HepG2 (cell line): ENCODE data around the gene DBN1. TPM values are rescaled to one million over a fixed set of nuclear protein-coding genes. Genes with fewer than 3 reads are reported as not detected.

ENCODE experiments used
- AGO1 ChIP-seq: fragments of 200-400 bp; formaldehyde crosslinking; IDR thresholded peaks from 2 replicates; pipeline ENCODE4 v1.6.1; 2017; ENCODE audit warnings: mild to moderate bottlenecking, low read depth, low read length, moderate library complexity; ENCODE audit not compliant: poor library complexity, severe bottlenecking
- BHLHE40 ChIP-seq: IDR thresholded peaks from 2 replicates; pipeline ENCODE4 v1.6.1; 2011; ENCODE audit warnings: low read length, improper control_type of control experiment
- JUND ChIP-seq: sonication (generic); formaldehyde crosslinking; IDR thresholded peaks from 2 replicates; pipeline ENCODE4 v1.8.0; 2022; ENCODE audit warnings: mild to moderate bottlenecking, missing genetic modification reagents
- NFRKB ChIP-seq: fragments of 450-650 bp; IDR thresholded peaks from 2 replicates; pipeline ENCODE4 v1.6.1; 2017
- NRL ChIP-seq: sonication (generic); formaldehyde crosslinking; IDR thresholded peaks from 2 replicates; pipeline ENCODE4 v1.5.0; 2020; ENCODE audit warnings: missing genetic modification reagents, mild to moderate bottlenecking, moderate library complexity, borderline replicate concordance
- SUZ12 ChIP-seq: fragments of 150-350 bp; IDR thresholded peaks from 2 replicates; pipeline ENCODE4 v1.6.1; 2014; ENCODE audit warnings: low read depth, low read length
- THAP7 ChIP-seq: sonication (generic); formaldehyde crosslinking; IDR thresholded peaks from 2 replicates; pipeline ENCODE4 v1.8.1; 2023; ENCODE audit warnings: mild to moderate bottlenecking, missing genetic modification reagents
- ZNF160 ChIP-seq: sonication (generic); formaldehyde crosslinking; IDR thresholded peaks from 2 replicates; pipeline ENCODE4 v1.8.0; 2022; ENCODE audit warnings: mild to moderate bottlenecking, inconsistent platforms, missing genetic modification reagents
- ZNF234 ChIP-seq: sonication (generic); formaldehyde crosslinking; conservative IDR thresholded peaks from 2 replicates; pipeline ENCODE4 v1.5.1; 2020; ENCODE audit warnings: mild to moderate bottlenecking, missing genetic modification reagents
- ZNF674 ChIP-seq: sonication (generic); formaldehyde crosslinking; IDR thresholded peaks from 2 replicates; pipeline ENCODE4 v1.5.0; 2020; ENCODE audit warnings: low read depth, mild to moderate bottlenecking, missing genetic modification reagents
- ZNF709 ChIP-seq: sonication (generic); formaldehyde crosslinking; IDR thresholded peaks from 2 replicates; pipeline ENCODE4 v1.5.0; 2020; ENCODE audit warnings: mild to moderate bottlenecking, missing genetic modification reagents
- polyA plus RNA-seq, 8 experiments: library from polyadenylated mRNA; depleted of rRNA in 3 of 8; stranded (reverse) in 7 of 8; unstranded in 1 of 8; fragments of >200 nt; fragmentation: Illumina TruSeq in 4 of 8; extraction: Trizol in 4 of 8; gene quantifications; 2 replicates each; pipeline versions ENCODE4 v1.2.1 to v1.2.3, GENCODE V29; 2011 to 2016; ENCODE audit warnings: low read depth in 4 of 8, missing spikeins in 1 of 8, mixed read lengths in 1 of 8; ENCODE audit not compliant: insufficient read depth in 1 of 8
- total RNA-seq, 5 experiments: library from RNA; depleted of rRNA; stranded (reverse); fragments of >200 nt; fragmentation: Illumina TruSeq; extraction: Trizol; gene quantifications; 2 replicates each; pipeline ENCODE4 v1.2.3, GENCODE V29; 2016; ENCODE audit warnings: low read depth in 1 of 5
- TF ChIP-seq, protein P1 (sequence below): sonication (generic); formaldehyde crosslinking; conservative IDR thresholded peaks from 2 replicates; pipeline ENCODE4 v1.4.0; 2020; ENCODE audit warnings: mild to moderate bottlenecking, missing genetic modification reagents, moderate library complexity
- TF ChIP-seq, protein P2 (sequence below), 2 experiments: sonication (generic) in 1 of 2; formaldehyde crosslinking in 1 of 2; IDR thresholded peaks; 2 replicates each; pipeline versions ENCODE4 v1.4.0 to v1.6.1; 2016 to 2020; ENCODE audit warnings: borderline replicate concordance in 1 of 2, low read depth in 1 of 2, mild to moderate bottlenecking in 1 of 2, missing genetic modification reagents in 1 of 2

DBN1 gene
- total and polyA plus RNA-seq, 2 of the 13 experiments (the other 11 are each of a cell fraction or from before 2014, with no cell fraction given): 27.0 to 37.3 TPM

- TF ChIP-seq, protein P1, sequence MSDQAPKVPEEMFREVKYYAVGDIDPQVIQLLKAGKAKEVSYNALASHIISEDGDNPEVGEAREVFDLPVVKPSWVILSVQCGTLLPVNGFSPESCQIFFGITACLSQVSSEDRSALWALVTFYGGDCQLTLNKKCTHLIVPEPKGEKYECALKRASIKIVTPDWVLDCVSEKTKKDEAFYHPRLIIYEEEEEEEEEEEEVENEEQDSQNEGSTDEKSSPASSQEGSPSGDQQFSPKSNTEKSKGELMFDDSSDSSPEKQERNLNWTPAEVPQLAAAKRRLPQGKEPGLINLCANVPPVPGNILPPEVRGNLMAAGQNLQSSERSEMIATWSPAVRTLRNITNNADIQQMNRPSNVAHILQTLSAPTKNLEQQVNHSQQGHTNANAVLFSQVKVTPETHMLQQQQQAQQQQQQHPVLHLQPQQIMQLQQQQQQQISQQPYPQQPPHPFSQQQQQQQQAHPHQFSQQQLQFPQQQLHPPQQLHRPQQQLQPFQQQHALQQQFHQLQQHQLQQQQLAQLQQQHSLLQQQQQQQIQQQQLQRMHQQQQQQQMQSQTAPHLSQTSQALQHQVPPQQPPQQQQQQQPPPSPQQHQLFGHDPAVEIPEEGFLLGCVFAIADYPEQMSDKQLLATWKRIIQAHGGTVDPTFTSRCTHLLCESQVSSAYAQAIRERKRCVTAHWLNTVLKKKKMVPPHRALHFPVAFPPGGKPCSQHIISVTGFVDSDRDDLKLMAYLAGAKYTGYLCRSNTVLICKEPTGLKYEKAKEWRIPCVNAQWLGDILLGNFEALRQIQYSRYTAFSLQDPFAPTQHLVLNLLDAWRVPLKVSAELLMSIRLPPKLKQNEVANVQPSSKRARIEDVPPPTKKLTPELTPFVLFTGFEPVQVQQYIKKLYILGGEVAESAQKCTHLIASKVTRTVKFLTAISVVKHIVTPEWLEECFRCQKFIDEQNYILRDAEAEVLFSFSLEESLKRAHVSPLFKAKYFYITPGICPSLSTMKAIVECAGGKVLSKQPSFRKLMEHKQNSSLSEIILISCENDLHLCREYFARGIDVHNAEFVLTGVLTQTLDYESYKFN (CRISPR knock-in tag): peak; percentile 44
- peak; percentile 85 for TF ChIP-seq AGO1
- no peak for TF ChIP-seq ZNF160 (CRISPR knock-in tag)
- no peak for TF ChIP-seq ZNF234
- TF ChIP-seq SUZ12: no peak
- 0 out of 2 replicates have a peak, but pooled peaks have one; percentile 24 for TF ChIP-seq ZNF709 (CRISPR knock-in tag)
- TF ChIP-seq JUND: peak; percentile 76; the same call in 1 of the 2 replicates
- TF ChIP-seq ZNF674 (CRISPR knock-in tag): no peak
- peak; percentile 85 for TF ChIP-seq BHLHE40
- TF ChIP-seq NFRKB: no peak
- TF ChIP-seq THAP7 (CRISPR knock-in tag): peak; percentile 53; the same call in 1 of the 2 replicates
- TF ChIP-seq, protein P2, sequence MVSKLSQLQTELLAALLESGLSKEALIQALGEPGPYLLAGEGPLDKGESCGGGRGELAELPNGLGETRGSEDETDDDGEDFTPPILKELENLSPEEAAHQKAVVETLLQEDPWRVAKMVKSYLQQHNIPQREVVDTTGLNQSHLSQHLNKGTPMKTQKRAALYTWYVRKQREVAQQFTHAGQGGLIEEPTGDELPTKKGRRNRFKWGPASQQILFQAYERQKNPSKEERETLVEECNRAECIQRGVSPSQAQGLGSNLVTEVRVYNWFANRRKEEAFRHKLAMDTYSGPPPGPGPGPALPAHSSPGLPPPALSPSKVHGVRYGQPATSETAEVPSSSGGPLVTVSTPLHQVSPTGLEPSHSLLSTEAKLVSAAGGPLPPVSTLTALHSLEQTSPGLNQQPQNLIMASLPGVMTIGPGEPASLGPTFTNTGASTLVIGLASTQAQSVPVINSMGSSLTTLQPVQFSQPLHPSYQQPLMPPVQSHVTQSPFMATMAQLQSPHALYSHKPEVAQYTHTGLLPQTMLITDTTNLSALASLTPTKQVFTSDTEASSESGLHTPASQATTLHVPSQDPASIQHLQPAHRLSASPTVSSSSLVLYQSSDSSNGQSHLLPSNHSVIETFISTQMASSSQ (IDR thresholded peaks at IDR 0.05; ENCODE audit: low read depth): no peak
- TF ChIP-seq, protein P2 (CRISPR knock-in tag; IDR thresholded peaks at IDR 0.05; ENCODE audit: borderline replicate concordance): peak; percentile 75; the same call in 1 of the 2 replicates
- peak; percentile 71 for TF ChIP-seq NRL
These were observed 25.7 kb downstream of the DBN1 start (continued) for GRCh38 chr5:177447611-177448243.
